Rectal smooth muscle tissue (tissue), 1 donor: Measurements from ENCODE around the gene WDR59.
"Not testable (repeated sequence)": the region's sequence is repeated elsewhere in the genome, so short reads cannot be mapped to it uniquely, and the experiment has no call there.

Experiments used
- H3K27ac ChIP-seq: one replicate; pipeline ENCODE4 v1.7.0; 2013; ENCODE audit warnings: low read depth, low read length, inconsistent platforms
- H3K27me3 ChIP-seq: one replicate; pipeline ENCODE4 v1.7.0; 2013; ENCODE audit warnings: low read length; ENCODE audit not compliant: control insufficient read depth, insufficient read depth
- H3K36me3 ChIP-seq: one replicate; pipeline ENCODE4 v1.7.0; 2013; ENCODE audit warnings: low read length; ENCODE audit not compliant: control insufficient read depth, insufficient read depth
- H3K4me1 ChIP-seq: one replicate; pipeline ENCODE4 v1.7.0; 2013; ENCODE audit warnings: low read length; ENCODE audit not compliant: control insufficient read depth, insufficient read depth
- H3K4me3 ChIP-seq: one replicate; pipeline ENCODE4 v1.7.0; 2013; ENCODE audit warnings: low read length
- H3K9ac ChIP-seq: one replicate; pipeline ENCODE4 v1.7.0; 2013; ENCODE audit warnings: low read length

The WDR59 gene

GRCh38 chr16:74908759-74909158, 76.2 kb downstream of the WDR59 start:
- H3K4me1 ChIP-seq, H3K27me3 ChIP-seq, H3K27ac ChIP-seq, H3K9ac ChIP-seq, H3K4me3 ChIP-seq: not testable (repeated sequence)
- peaks cover 26% of the 10 kb centered on the region for H3K36me3 ChIP-seq

GRCh38 chr16:74903901-74904678, 80.8 kb downstream of the WDR59 start:
- Histone ChIP-seq H3K36me3 (peaks cover 16% of the 10 kb centered on the region), H3K4me3 (no peak overlapping the region), H3K4me1 (no peaks in the 10 kb centered on the region), H3K27me3 (no peaks in the 10 kb centered on the region), H3K27ac (no peak overlapping the region), H3K9ac (no peak overlapping the region)

GRCh38 chr16:74903120-74903519, 81.8 kb downstream of the WDR59 start:
- Histone ChIP-seq H3K4me1 (no peaks in the 10 kb centered on the region), H3K27me3 (no peaks in the 10 kb centered on the region), H3K4me3 (no peak overlapping the region), H3K36me3 (peaks cover 16% of the 10 kb centered on the region), H3K27ac (no peak overlapping the region), H3K9ac (no peak overlapping the region)

GRCh38 chr16:74902161-74902560, 82.8 kb downstream of the WDR59 start:
- Histone ChIP-seq H3K36me3 (peaks cover 13% of the 10 kb centered on the region), H3K27me3 (no peaks in the 10 kb centered on the region), H3K4me3 (no peak overlapping the region), H3K9ac (no peak overlapping the region), H3K27ac (no peak overlapping the region), H3K4me1 (no peaks in the 10 kb centered on the region)

GRCh38 chr16:74901606-74902005, 83.3 kb downstream of the WDR59 start:
- Histone ChIP-seq H3K27ac (no peak overlapping the region), H3K36me3 (peaks cover 11% of the 10 kb centered on the region), H3K27me3 (no peaks in the 10 kb centered on the region), H3K9ac (no peak overlapping the region), H3K4me3 (no peak overlapping the region), H3K4me1 (no peaks in the 10 kb centered on the region)

- Histone ChIP-seq H3K27ac (no peak overlapping the region), H3K27me3 (no peaks in the 10 kb centered on the region), H3K9ac (no peak overlapping the region), H3K4me1 (no peaks in the 10 kb centered on the region), H3K4me3 (no peak overlapping the region), H3K36me3 (peaks cover 10% of the 10 kb centered on the region)
These were observed 85.1 kb downstream of the WDR59 start for GRCh38 chr16:74899816-74900215.

- Histone ChIP-seq H3K4me3 (no peak overlapping the region), H3K36me3 (peaks cover 10% of the 10 kb centered on the region), H3K9ac (no peak overlapping the region), H3K4me1 (no peaks in the 10 kb centered on the region), H3K27me3 (no peaks in the 10 kb centered on the region), H3K27ac (no peak overlapping the region)
These were observed 86.3 kb downstream of the WDR59 start for GRCh38 chr16:74898659-74899058.

GRCh38 chr16:74896389-74897370, 88.2 kb downstream of the WDR59 start:
- H3K27me3 ChIP-seq, result no peaks in the 10 kb centered on the region
- H3K36me3 ChIP-seq, result peaks cover 6% of the 10 kb centered on the region
- H3K9ac ChIP-seq, result no peak overlapping the region
- H3K4me1 ChIP-seq, result no peaks in the 10 kb centered on the region
- no peak overlapping the region for H3K27ac ChIP-seq
- H3K4me3 ChIP-seq, result no peak overlapping the region

GRCh38 chr16:74893541-74893940, 91.4 kb downstream of the WDR59 start:
- H3K4me1 ChIP-seq, result no peaks in the 10 kb centered on the region
- no peaks in the 10 kb centered on the region for H3K27me3 ChIP-seq
- H3K4me3 ChIP-seq, result no peak overlapping the region
- H3K27ac ChIP-seq, result no peak overlapping the region
- H3K36me3 ChIP-seq, result peaks cover 12% of the 10 kb centered on the region
- no peak overlapping the region for H3K9ac ChIP-seq

- Histone ChIP-seq H3K9ac (no peak overlapping the region), H3K36me3 (peaks cover 17% of the 10 kb centered on the region), H3K4me1 (no peaks in the 10 kb centered on the region)
These were observed 92.1 kb downstream of the WDR59 start for GRCh38 chr16:74892574-74893461.

GRCh38 chr16:74888888-74889287, 96.0 kb downstream of the WDR59 start:
- Histone ChIP-seq H3K4me1 (no peaks in the 10 kb centered on the region), H3K9ac (no peak overlapping the region)

More at GRCh38 chr16:74892574-74893461, 92.1 kb downstream of the WDR59 start:
- Histone ChIP-seq H3K4me3 (no peak overlapping the region), H3K27me3 (no peaks in the 10 kb centered on the region), H3K27ac (no peak overlapping the region)

More at GRCh38 chr16:74888888-74889287, 96.0 kb downstream of the WDR59 start:
- Histone ChIP-seq H3K36me3 (peaks cover 29% of the 10 kb centered on the region), H3K27me3 (no peaks in the 10 kb centered on the region), H3K27ac (no peak overlapping the region), H3K4me3 (no peak overlapping the region)
